GM19238 (cell line): ENCODE measurements around the gene SLC9A1.

ENCODE experiments used
- DNase-seq: peaks from one replicate; pipeline ENCODE4 v3.0.0; 2011; ENCODE audit warnings: low spot score; ENCODE audit not compliant: insufficient read length

SLC9A1 gene

GRCh38 chr1:27071049-27071416 lies 83.9 kb downstream of the SLC9A1 start:
- DNase-seq: no peak

GRCh38 chr1:27070390-27071048 lies 84.4 kb downstream of the SLC9A1 start:
- no peak for DNase-seq

- DNase-seq: no peak
Observed at GRCh38 chr1:27068922-27069321, 86.0 kb downstream of the SLC9A1 start.

- DNase-seq: no peak
Observed at GRCh38 chr1:27065999-27066630, 88.8 kb downstream of the SLC9A1 start.

GRCh38 chr1:27060891-27061290 lies 94.0 kb downstream of the SLC9A1 start:
- no peak for DNase-seq

- DNase-seq: no peak
Observed at GRCh38 chr1:27058966-27059669, 95.8 kb downstream of the SLC9A1 start.

- no peak for DNase-seq
Observed at GRCh38 chr1:27057801-27058625, 96.9 kb downstream of the SLC9A1 start.

GRCh38 chr1:27057389-27057788 lies 97.5 kb downstream of the SLC9A1 start:
- no peak for DNase-seq

GRCh38 chr1:27053977-27054753 lies 100.8 kb downstream of the SLC9A1 start:
- no peak for DNase-seq

GRCh38 chr1:27052527-27052926 lies 102.4 kb downstream of the SLC9A1 start:
- DNase-seq: no peak

- DNase-seq: no peak
Observed at GRCh38 chr1:27049607-27050006, 105.3 kb downstream of the SLC9A1 start.

- no peak for DNase-seq
Observed at GRCh38 chr1:27049100-27049499, 105.8 kb downstream of the SLC9A1 start.
